DMS 273 (cell line): ENCODE results near the gene GPR156.

Experiments
- DNase-seq: peaks from one replicate; lab custom pipeline; 2025; ENCODE audit not compliant: unreplicated experiment; lab: John Stamatoyannopoulos, UW

The GPR156 gene

DNA sequence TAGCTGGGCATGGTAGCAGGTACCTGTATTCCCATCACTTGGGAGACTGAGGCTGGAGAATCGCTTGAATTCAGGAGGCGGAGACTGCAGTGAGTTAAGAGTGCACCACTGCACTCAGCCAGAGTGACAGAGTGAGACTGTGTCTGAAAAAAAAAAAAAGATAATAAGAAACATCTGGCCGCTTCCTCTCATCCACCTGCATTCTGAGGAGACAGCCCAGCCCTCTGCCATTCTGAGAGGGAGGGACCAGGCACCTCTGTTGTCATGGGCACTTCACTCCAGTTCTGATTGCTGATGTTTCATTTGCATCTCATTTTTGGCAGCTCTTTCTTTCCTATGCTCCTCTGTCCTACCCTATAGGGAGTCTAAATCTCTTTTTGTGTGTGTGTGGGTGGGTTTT lies 154.4 kb downstream of the GPR156 start:
- DNase-seq = peak; percentile 31

DNA sequence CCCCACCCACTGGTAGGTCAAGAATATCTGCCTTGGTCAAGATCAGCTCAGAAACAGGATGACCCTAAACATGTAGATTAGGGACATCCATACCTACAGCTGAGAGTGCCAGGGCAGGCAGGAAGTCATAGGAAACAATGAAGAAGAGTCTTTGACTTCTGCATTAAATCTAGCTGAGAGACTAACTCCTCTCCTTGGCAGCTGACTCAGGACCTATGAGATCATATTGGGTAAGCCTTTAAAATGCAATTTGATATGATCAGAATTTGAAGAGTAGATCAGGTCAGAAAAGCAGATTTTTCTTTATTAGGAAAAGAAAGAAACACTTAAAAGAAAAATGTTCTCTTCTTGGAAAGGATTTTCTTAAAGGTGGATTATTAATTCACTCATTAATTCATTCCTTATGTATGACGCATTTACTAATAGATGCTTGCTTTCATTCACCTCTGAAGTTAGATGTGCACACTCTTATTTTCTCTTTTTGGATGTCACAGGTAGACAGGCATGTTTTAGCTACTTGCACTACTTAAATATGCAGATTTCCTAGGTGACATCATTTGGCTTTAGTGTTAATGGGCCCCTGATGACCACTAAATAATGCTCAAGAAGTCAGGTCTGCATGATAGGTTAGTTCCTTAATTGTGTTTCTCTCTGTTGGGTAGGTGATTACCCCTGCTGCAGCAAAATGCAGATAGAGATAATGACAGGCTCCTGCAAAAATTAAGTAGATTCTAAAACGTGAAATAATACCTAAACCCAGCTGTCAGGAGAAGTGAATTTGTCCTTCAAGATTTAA lies 155.1 kb downstream of the GPR156 start:
- peak; percentile 73 for DNase-seq

DNA sequence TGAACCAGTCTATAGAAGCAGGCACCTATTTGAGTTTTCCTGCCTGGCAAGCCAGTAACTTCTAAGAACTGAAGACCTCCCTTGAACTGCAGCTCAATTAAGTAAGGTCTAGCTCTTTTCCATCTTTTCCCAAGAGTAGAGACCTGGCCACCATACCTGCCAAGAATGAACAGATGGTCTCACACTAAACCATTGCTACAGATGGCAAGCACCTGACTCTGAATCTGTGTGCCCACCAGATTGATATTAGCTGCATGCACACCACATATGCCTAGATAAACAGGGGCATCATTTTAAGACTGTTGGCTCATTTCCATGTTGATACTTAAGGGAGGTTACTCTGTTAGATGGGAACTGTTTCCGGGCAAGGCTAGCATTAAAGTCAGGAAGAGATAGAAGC lies 156.0 kb downstream of the GPR156 start:
- peak; percentile 96 for DNase-seq

DNA sequence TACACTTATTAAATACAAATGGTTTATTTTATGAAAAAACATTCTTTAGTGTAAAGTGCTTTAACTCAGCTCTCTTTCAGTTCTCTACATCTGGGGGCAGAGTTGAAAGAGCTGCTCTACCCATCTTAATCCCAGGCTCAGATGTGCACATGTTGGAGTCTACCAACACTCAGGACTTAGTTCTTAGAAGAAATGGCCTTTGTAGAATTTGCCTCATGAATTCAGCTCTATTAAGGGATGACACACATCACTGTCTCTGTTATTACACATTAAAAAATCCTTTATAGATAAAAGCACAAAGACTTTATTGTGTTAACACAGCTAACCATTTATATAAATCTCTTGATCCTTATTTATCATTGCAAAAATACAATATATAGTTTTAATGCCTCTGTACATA lies 159.0 kb downstream of the GPR156 start:
- no peak for DNase-seq

DNA sequence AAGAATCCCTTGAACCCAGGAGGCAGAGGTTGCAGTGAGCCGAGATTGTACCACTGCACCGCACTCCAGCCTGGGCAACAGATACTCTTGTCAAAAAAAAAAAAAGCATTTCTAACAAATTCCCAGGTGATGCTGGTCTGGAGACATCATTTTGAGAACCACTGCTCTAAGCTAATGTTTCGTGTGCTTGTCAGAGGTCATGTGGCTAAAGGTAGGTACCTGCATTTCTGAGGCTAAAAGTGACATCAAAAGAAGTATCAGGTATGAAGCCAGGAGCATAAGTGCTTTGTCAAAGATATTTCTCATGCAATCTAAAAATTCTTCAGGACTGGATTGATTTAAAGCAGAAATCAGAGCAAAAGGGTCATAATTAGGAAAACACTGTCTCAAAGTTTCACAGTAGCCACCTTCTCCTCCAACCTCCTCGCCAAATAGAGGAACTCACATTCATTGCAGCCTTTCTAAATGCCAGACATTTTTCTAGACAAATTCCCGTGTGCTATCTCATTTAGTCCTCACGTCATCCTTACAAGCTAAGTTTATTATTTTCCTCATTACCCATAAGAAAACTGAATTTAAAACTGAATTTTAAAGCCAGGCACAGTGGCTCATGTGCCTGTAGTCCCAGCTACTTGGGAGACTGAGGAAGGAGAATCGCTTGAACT lies 165.0 kb downstream of the GPR156 start:
- no peak for DNase-seq
